Transverse colon (tissue), 4 donors: ENCODE data around the gene TAX1BP1. TPM values are rescaled to one million over a fixed set of nuclear protein-coding genes. Genes with fewer than 3 reads are reported as not detected.

Experiments
- DNase-seq: peaks from one replicate; pipeline ENCODE4 v3.0.0-alpha.2; 2019
- H3K27ac ChIP-seq, 4 donors: fragments of 200-600 bp; sonication (generic); 2 replicates each; pipeline ENCODE4 v1.5.1; 2016 to 2018; ENCODE audit warnings: inconsistent platforms in 4 of 4
- H3K27me3 ChIP-seq: fragments of 200-600 bp; sonication (generic); 2 replicates; pipeline ENCODE4 v1.5.1; 2017; ENCODE audit warnings: inconsistent platforms
- H3K36me3 ChIP-seq, 4 donors: fragments of 200-600 bp; sonication (generic); 2 replicates each; pipeline ENCODE4 v1.5.1; 2017 to 2019; ENCODE audit warnings: inconsistent platforms in 4 of 4
- H3K4me1 ChIP-seq, 4 donors: fragments of 200-600 bp; sonication (generic); 2 replicates each; pipeline ENCODE4 v1.5.1; 2017 to 2020; ENCODE audit warnings: inconsistent platforms in 4 of 4
- H3K4me3 ChIP-seq, 4 donors: fragments of 200-600 bp; sonication (generic); 1 replicate in 1 of 4; 2 replicates in 3 of 4; pipeline versions ENCODE4 v1.5.1 to v1.6.1; 2017 to 2019; ENCODE audit warnings: inconsistent platforms in 4 of 4
- H3K9me3 ChIP-seq, 2 donors: fragments of 200-600 bp; sonication (generic); 2 replicates each; pipeline ENCODE4 v1.5.1; 2017 to 2019; ENCODE audit warnings: inconsistent platforms in 2 of 2
- EP300 ChIP-seq: sonication (generic); formaldehyde crosslinking; IDR thresholded peaks from one replicate; pipeline ENCODE4 v1.6.1; 2017; ENCODE audit warnings: antibody characterized with exemption, low read depth
- POLR2A ChIP-seq: fragments of 450-650 bp; IDR thresholded peaks from one replicate; pipeline ENCODE4 v1.6.1; 2016; ENCODE audit warnings: antibody characterized with exemption, mild to moderate bottlenecking, moderate library complexity
- POLR2AphosphoS5 ChIP-seq, 3 donors: sonication (generic); formaldehyde crosslinking; IDR thresholded peaks; one replicate each; pipeline ENCODE4 v1.6.1; 2016; ENCODE audit warnings: antibody characterized with exemption in 3 of 3
- WGBS, 2 donors: methylation state at CpG; one replicate each; pipeline ENCODE4 v1.1.5; 2018; ENCODE audit warnings: low coverage in 1 of 2; 5-methylcytosine and 5-hydroxymethylcytosine counted together
- in situ Hi-C, 4 donors: fragments of 200-750 bp; cut with MboI; loops; one replicate each; pipeline versions ENCODE4 v1.15.0 to v1.15.1; 2017; ENCODE audit warnings: low sequenced_read_pairs in 3 of 4, low pct_ligation_motif_present in 1 of 4, low pct_unique_long_range_greater_than_20kb in 1 of 4
- intact Hi-C: fragments of 100-400 bp; cut with DNase I; formaldehyde crosslinking; loops from one replicate; pipeline ENCODE4 v1.15.1; 2023; ENCODE audit warnings: low total_unique reads
- total RNA-seq, 4 donors: library from RNA; depleted of rRNA; stranded (reverse); fragments of >200 nt; gene quantifications; one replicate each; pipeline ENCODE4 v1.1.0, GENCODE V29; 2016
- TF ChIP-seq, protein P1 (sequence below), 5 experiments: fragments of 200-600 bp in 3 of 5; fragments of 450-650 bp in 2 of 5; sonication (generic) in 3 of 5; IDR thresholded peaks; 1 replicate in 2 of 5; 2 replicates in 3 of 5; pipeline ENCODE4 v1.5.1; 2016 to 2017; ENCODE audit warnings: antibody characterized with exemption in 5 of 5, inconsistent platforms in 3 of 5, mild to moderate bottlenecking in 2 of 5, moderate library complexity in 1 of 5

Gene TAX1BP1
- total RNA-seq, 4 donors from 2014 or later = 67.9 to 133 (median 123) TPM

DNA sequence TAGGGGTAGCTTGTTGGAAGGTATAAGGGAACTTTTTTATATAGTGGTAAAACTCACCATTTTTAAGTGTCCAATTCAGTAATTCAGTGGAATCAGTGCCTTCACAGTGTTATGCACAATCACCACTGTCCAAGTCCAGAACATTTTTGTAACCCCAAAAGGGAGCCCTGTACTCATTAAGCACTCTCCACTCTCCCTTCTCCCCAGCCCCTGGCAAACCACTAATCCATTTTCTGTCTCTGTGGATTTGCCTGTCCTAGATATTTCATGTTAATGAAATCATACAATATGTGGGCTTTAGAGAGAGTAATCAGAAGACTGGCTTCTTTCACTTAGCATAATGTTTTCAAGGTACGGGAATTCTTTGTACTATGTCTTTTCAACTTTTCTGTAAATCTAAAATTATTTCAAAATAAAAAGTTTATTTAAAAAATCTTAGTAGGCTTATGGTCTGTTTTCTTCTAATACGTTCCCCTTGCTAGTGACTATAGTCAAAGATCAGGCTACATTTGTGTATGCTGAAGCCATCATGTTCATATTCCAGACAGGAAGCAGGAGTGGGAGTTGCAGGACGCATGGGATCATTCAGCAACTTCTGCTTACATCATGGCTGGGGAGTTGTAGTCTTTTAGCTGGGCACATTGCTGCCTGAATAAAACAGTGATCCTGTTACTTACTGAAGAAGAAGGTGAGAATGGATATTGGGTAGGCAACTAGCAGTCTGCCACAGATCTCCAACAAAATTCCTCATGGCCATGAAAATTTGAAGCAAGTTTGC, 35.4 kb upstream of the TAX1BP1 start:
- 84 to 85% methylated on average over 3 of the region's 3 CpGs for WGBS, 2 donors
- no peak for DNase-seq
- intact Hi-C loops (no loop called here), in situ Hi-C loops (no loop called here)
- Histone ChIP-seq H3K27me3 (no peaks in the 10 kb centered on the region), H3K36me3 (no peaks in the 10 kb centered on the region), H3K9me3 (no peaks in the 10 kb centered on the region), H3K4me1 (no peaks in the 10 kb centered on the region), H3K27ac (no peak overlapping the region), H3K4me3 (no peak overlapping the region)
- no peak for TF ChIP-seq POLR2A
- TF ChIP-seq EP300 = no peak

DNA sequence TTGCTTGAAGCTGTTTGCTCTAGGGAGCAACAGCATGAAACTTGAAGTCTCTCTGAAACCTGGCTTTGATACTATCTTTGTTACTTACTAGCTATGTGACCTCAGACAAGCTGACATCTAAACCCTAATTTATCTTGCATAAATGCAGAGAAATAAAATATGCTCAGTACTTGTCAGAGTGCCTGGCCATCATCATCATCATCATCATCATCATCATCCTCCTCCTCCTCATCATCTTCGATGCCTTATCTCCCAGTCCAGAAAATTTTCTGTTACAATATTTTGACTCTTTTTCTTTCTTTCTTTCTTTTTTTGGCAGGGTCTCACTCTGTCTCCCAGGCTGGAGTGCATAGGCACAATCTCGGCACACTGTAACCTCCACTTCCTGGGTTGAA, 34.8 kb upstream of the TAX1BP1 start:
- TF ChIP-seq POLR2A (no peak), POLR2AphosphoS5 (IDR thresholded peaks at IDR 0.05) (no peak), EP300 (no peak)
- TF ChIP-seq, protein P1, sequence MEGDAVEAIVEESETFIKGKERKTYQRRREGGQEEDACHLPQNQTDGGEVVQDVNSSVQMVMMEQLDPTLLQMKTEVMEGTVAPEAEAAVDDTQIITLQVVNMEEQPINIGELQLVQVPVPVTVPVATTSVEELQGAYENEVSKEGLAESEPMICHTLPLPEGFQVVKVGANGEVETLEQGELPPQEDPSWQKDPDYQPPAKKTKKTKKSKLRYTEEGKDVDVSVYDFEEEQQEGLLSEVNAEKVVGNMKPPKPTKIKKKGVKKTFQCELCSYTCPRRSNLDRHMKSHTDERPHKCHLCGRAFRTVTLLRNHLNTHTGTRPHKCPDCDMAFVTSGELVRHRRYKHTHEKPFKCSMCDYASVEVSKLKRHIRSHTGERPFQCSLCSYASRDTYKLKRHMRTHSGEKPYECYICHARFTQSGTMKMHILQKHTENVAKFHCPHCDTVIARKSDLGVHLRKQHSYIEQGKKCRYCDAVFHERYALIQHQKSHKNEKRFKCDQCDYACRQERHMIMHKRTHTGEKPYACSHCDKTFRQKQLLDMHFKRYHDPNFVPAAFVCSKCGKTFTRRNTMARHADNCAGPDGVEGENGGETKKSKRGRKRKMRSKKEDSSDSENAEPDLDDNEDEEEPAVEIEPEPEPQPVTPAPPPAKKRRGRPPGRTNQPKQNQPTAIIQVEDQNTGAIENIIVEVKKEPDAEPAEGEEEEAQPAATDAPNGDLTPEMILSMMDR (IDR thresholded peaks at IDR 0.05) = no peak
- H3K4me3 ChIP-seq = no peak overlapping the region

DNA sequence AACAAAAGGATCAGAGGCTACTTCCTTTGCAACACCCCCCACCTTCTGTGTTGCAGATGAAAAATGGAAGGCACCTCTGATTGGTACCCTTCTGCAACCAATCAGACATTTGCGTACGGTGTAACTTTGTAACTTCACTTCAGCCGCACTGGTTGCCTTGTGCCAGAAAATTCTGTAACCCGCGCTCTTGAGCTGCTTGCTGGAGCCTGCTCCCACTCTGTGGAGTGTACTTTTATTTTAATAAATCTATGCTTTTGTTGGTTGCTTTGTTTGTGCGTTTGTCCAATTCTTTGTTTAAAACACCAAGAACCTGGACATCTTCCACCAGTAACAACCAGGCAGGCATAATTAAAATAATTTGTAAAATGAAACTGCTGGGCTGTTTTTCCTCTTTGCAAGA, 31.5 kb upstream of the TAX1BP1 start:
- in situ Hi-C loops (no loop called here), intact Hi-C loops (no loop called here)
- 93 to 97% methylated on average over 6 of the region's 6 CpGs for WGBS, 2 donors

More for the DNA sequence above, 34.8 kb upstream of the TAX1BP1 start:
- H3K4me1 ChIP-seq = no peaks in the 10 kb centered on the region
- intact Hi-C loops (no loop called here), in situ Hi-C loops (no loop called here)
- WGBS, 2 donors = 84 to 93% methylated on average over 2 of the region's 2 CpGs
- no peaks in the 10 kb centered on the region for H3K27me3 ChIP-seq
- H3K36me3 ChIP-seq = no peaks in the 10 kb centered on the region
- no peak for DNase-seq
- no peaks in the 10 kb centered on the region for H3K9me3 ChIP-seq
- no peak overlapping the region for H3K27ac ChIP-seq

DNA sequence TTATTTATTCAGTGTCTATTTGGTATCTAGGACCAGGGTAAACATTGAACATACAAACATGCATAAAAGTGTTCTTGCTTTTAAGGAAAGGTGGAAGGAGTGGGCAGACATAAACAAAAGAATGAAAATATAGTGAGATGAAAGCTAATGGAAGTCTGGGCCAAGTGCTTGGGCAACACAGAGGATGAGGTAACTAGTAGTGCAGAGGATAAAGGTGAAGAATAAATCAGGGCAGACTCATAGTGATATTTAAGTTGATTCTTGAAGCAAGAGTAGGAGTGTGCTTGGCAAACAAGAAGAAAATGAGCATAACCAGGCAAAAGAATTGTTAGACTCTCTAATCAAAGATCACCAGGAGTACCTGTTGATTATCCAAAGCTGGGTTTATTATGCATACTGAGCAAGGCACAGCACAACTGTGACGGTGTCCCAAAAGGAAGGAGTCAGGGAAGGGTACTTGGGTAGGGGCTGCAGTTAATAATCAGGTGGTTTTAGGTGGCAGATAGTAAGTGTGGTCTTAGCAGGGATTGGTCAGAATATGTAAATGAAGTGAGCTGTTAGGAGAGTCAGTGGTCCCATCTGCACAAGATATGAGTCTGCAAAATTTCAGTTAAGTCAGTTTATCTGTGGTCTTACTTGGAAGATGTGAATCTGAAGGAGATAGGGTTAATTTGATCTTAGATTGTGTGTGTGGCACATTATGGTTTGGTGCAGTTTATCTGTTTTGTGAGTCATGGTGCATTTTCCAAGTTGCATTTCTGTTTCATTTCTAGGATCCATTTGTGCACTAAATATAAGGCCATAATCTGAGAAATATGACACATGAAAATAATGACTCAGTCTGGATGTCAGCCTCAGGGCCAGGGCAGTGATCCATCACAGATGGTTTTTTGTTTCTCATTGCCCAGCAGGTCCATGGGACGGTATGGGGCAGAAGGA, 30.6 kb upstream of the TAX1BP1 start:
- no peaks in the 10 kb centered on the region for H3K9me3 ChIP-seq
- no peak overlapping the region for H3K4me3 ChIP-seq
- no peak for DNase-seq
- TF ChIP-seq POLR2AphosphoS5 (IDR thresholded peaks at IDR 0.05) (no peak), EP300 (no peak), POLR2A (no peak)
- TF ChIP-seq, protein P1 (IDR thresholded peaks at IDR 0.05) = no peak
- H3K27ac ChIP-seq = no peak overlapping the region
- in situ Hi-C loops (no loop called here), intact Hi-C loops (no loop called here)
- WGBS, 2 donors = 54 to 69% methylated on average over 2 of the region's 2 CpGs
- H3K4me1 ChIP-seq = no peaks in the 10 kb centered on the region
- no peaks in the 10 kb centered on the region for H3K27me3 ChIP-seq
- no peaks in the 10 kb centered on the region for H3K36me3 ChIP-seq

More for the DNA sequence above, 31.5 kb upstream of the TAX1BP1 start:
- Histone ChIP-seq H3K4me3 (no peak overlapping the region), H3K27me3 (no peaks in the 10 kb centered on the region), H3K9me3 (no peaks in the 10 kb centered on the region), H3K27ac (no peak overlapping the region), H3K4me1 (no peaks in the 10 kb centered on the region), H3K36me3 (no peaks in the 10 kb centered on the region)
- TF ChIP-seq EP300 (no peak), POLR2A (no peak), POLR2AphosphoS5 (IDR thresholded peaks at IDR 0.05) (no peak)
- TF ChIP-seq, protein P1 (IDR thresholded peaks at IDR 0.05) = no peak
- DNase-seq = no peak
